Mucosa of stomach (tissue), 1 donor: ENCODE measurements around the gene NUAK2.

Source experiments
- H3K27me3 ChIP-seq: one replicate; pipeline ENCODE4 v1.7.0; 2013; ENCODE audit warnings: mild to moderate bottlenecking, low read length; ENCODE audit not compliant: control insufficient read depth, insufficient read depth
- H3K36me3 ChIP-seq: one replicate; pipeline ENCODE4 v1.7.0; 2013; ENCODE audit warnings: low read length; ENCODE audit not compliant: control insufficient read depth, insufficient read depth
- H3K4me1 ChIP-seq: one replicate; pipeline ENCODE4 v1.7.0; 2013; ENCODE audit warnings: mild to moderate bottlenecking, low read length; ENCODE audit not compliant: control insufficient read depth, insufficient read depth
- H3K4me3 ChIP-seq: one replicate; pipeline ENCODE4 v1.7.0; 2013; ENCODE audit warnings: low read length
- H3K9ac ChIP-seq: one replicate; pipeline ENCODE4 v1.7.0; 2013; ENCODE audit warnings: mild to moderate bottlenecking, low read length, moderate library complexity
- H3K9me3 ChIP-seq: one replicate; pipeline ENCODE4 v1.7.0; 2013; ENCODE audit warnings: mild to moderate bottlenecking, low read length, moderate library complexity; ENCODE audit not compliant: control insufficient read depth
- donor health status: Pancreatic carcinoma.

NUAK2 gene

GRCh38 chr1:205355075-205355453 lies 33.5 kb upstream of the NUAK2 start:
- Histone ChIP-seq H3K4me3 (no peak overlapping the region), H3K27me3 (no peaks in the 10 kb centered on the region), H3K9ac (no peak overlapping the region), H3K4me1 (peaks cover 39% of the 10 kb centered on the region), H3K9me3 (no peaks in the 10 kb centered on the region), H3K36me3 (no peaks in the 10 kb centered on the region)

- no peaks in the 10 kb centered on the region for H3K9me3 ChIP-seq
- no peaks in the 10 kb centered on the region for H3K36me3 ChIP-seq
- H3K4me1 ChIP-seq: peaks cover 39% of the 10 kb centered on the region
- H3K27me3 ChIP-seq: no peaks in the 10 kb centered on the region
- H3K9ac ChIP-seq: no peak overlapping the region
- no peak overlapping the region for H3K4me3 ChIP-seq
Measured at GRCh38 chr1:205354259-205355074, 32.9 kb upstream of the NUAK2 start.

- Histone ChIP-seq H3K27me3 (no peaks in the 10 kb centered on the region), H3K36me3 (no peaks in the 10 kb centered on the region), H3K4me3 (no peak overlapping the region), H3K4me1 (peaks cover 39% of the 10 kb centered on the region), H3K9me3 (no peaks in the 10 kb centered on the region), H3K9ac (no peak overlapping the region)
Measured at GRCh38 chr1:205353612-205354011, 32.1 kb upstream of the NUAK2 start.

- Histone ChIP-seq H3K4me3 (no peak overlapping the region), H3K36me3 (no peaks in the 10 kb centered on the region), H3K9me3 (no peaks in the 10 kb centered on the region), H3K27me3 (no peaks in the 10 kb centered on the region), H3K4me1 (peaks cover 39% of the 10 kb centered on the region), H3K9ac (no peak overlapping the region)
Measured at GRCh38 chr1:205353191-205353590, 31.6 kb upstream of the NUAK2 start.

- Histone ChIP-seq H3K4me1 (peaks cover 39% of the 10 kb centered on the region), H3K4me3 (no peak overlapping the region), H3K9me3 (no peaks in the 10 kb centered on the region), H3K27me3 (no peaks in the 10 kb centered on the region), H3K36me3 (no peaks in the 10 kb centered on the region), H3K9ac (no peak overlapping the region)
Measured at GRCh38 chr1:205351984-205352713, 30.6 kb upstream of the NUAK2 start.

- Histone ChIP-seq H3K4me3 (no peak overlapping the region), H3K36me3 (no peaks in the 10 kb centered on the region), H3K27me3 (peaks cover 10% of the 10 kb centered on the region), H3K4me1 (peaks cover 30% of the 10 kb centered on the region), H3K9ac (no peak overlapping the region), H3K9me3 (no peaks in the 10 kb centered on the region)
Measured at GRCh38 chr1:205350691-205351141, 29.2 kb upstream of the NUAK2 start.

GRCh38 chr1:205350124-205350523 lies 28.6 kb upstream of the NUAK2 start:
- no peak overlapping the region for H3K4me3 ChIP-seq
- peaks cover 24% of the 10 kb centered on the region for H3K4me1 ChIP-seq
- no peaks in the 10 kb centered on the region for H3K36me3 ChIP-seq
- peaks cover 10% of the 10 kb centered on the region for H3K27me3 ChIP-seq
- no peaks in the 10 kb centered on the region for H3K9me3 ChIP-seq
- H3K9ac ChIP-seq: no peak overlapping the region

GRCh38 chr1:205348554-205349487 lies 27.3 kb upstream of the NUAK2 start:
- Histone ChIP-seq H3K4me3 (no peak overlapping the region), H3K9ac (no peak overlapping the region), H3K27me3 (peaks cover 23% of the 10 kb centered on the region), H3K4me1 (peaks cover 16% of the 10 kb centered on the region), H3K36me3 (no peaks in the 10 kb centered on the region), H3K9me3 (no peaks in the 10 kb centered on the region)

- no peaks in the 10 kb centered on the region for H3K36me3 ChIP-seq
- H3K9ac ChIP-seq: no peak overlapping the region
- H3K9me3 ChIP-seq: no peaks in the 10 kb centered on the region
- H3K4me3 ChIP-seq: no peak overlapping the region
- peaks cover 6% of the 10 kb centered on the region for H3K4me1 ChIP-seq
- peaks cover 36% of the 10 kb centered on the region for H3K27me3 ChIP-seq
Measured at GRCh38 chr1:205346956-205347574, 25.5 kb upstream of the NUAK2 start.

GRCh38 chr1:205345761-205346160 lies 24.2 kb upstream of the NUAK2 start:
- Histone ChIP-seq H3K36me3 (no peaks in the 10 kb centered on the region), H3K4me1 (peaks cover 5% of the 10 kb centered on the region), H3K27me3 (peaks cover 36% of the 10 kb centered on the region), H3K9me3 (no peaks in the 10 kb centered on the region), H3K9ac (no peak overlapping the region), H3K4me3 (no peak overlapping the region)

- H3K9ac ChIP-seq: no peak overlapping the region
Measured at GRCh38 chr1:205344066-205344928, 22.8 kb upstream of the NUAK2 start.

More at GRCh38 chr1:205344066-205344928, 22.8 kb upstream of the NUAK2 start:
- Histone ChIP-seq H3K9me3 (no peaks in the 10 kb centered on the region), H3K4me3 (no peak overlapping the region), H3K36me3 (no peaks in the 10 kb centered on the region), H3K4me1 (peaks cover 5% of the 10 kb centered on the region), H3K27me3 (peaks cover 36% of the 10 kb centered on the region)
